K562 (cell line): Measurements from ENCODE around the gene HEBP2. TPM values are rescaled to one million over a fixed set of nuclear protein-coding genes. Genes with fewer than 3 reads are reported as not detected.

Experiments
- ATF3 ChIP-seq, 2 experiments: fragments of 450-650 bp in 1 of 2; sonication (generic) in 1 of 2; formaldehyde crosslinking in 1 of 2; IDR thresholded peaks in 1 of 2; conservative IDR thresholded peaks in 1 of 2; 2 replicates each; pipeline versions ENCODE4 v1.6.1 to v1.8.1; 2016 to 2023; ENCODE audit warnings: mild to moderate bottlenecking in 2 of 2, moderate library complexity in 2 of 2, inconsistent platforms in 1 of 2, missing genetic modification reagents in 1 of 2
- BCL6 ChIP-seq: fragments of 250-450 bp; sonication (Bioruptor Pico); IDR thresholded peaks from 2 replicates; pipeline ENCODE4 v1.4.0; 2020
- BRD4 ChIP-seq: fragments of 200-600 bp; sonication (generic); IDR thresholded peaks from 2 replicates; pipeline ENCODE4 v1.6.1; 2017; ENCODE audit warnings: inconsistent platforms
- BRF1 ChIP-seq: IDR thresholded peaks from 3 replicates; pipeline ENCODE4 v1.6.1; 2011; ENCODE audit warnings: borderline replicate concordance, mild to moderate bottlenecking; ENCODE audit not compliant: insufficient read length; ENCODE audit errors: extremely low read depth
- CREM ChIP-seq: IDR thresholded peaks from 2 replicates; pipeline ENCODE4 v1.6.1; 2014; ENCODE audit warnings: antibody characterized with exemption, low read depth
- EP300 ChIP-seq: IDR thresholded peaks from 2 replicates; pipeline ENCODE4 v1.6.1; 2012; ENCODE audit warnings: low read length, improper control_type of control experiment
- ETS2 ChIP-seq: IDR thresholded peaks from 2 replicates; pipeline ENCODE4 v1.6.1; 2016; ENCODE audit warnings: borderline replicate concordance, missing genetic modification characterization, mild to moderate bottlenecking, moderate library complexity, missing compliant biosample characterization; ENCODE audit not compliant: poor library complexity, severe bottlenecking
- KDM2B ChIP-seq: fragments of 250-450 bp; sonication (Bioruptor Pico); IDR thresholded peaks from 2 replicates; pipeline ENCODE4 v1.8.0; 2021; ENCODE audit warnings: mild to moderate bottlenecking, moderate library complexity
- KLF16 ChIP-seq: IDR thresholded peaks from 2 replicates; pipeline ENCODE4 v1.6.1; 2016; ENCODE audit warnings: antibody characterized with exemption
- MYNN ChIP-seq, 2 experiments: sonication (generic); formaldehyde crosslinking in 1 of 2; IDR thresholded peaks; 2 replicates each; pipeline versions ENCODE4 v1.5.0 to v1.6.1; 2016 to 2020; ENCODE audit warnings: antibody characterized with exemption in 1 of 2, missing genetic modification reagents in 1 of 2
- NCOA2 ChIP-seq, 2 experiments: fragments of 450-650 bp; IDR thresholded peaks; 2 replicates each; pipeline ENCODE4 v1.6.1; 2018; ENCODE audit warnings: mild to moderate bottlenecking in 2 of 2, moderate library complexity in 1 of 2; ENCODE audit not compliant: partially characterized antibody in 2 of 2
- NELFE ChIP-seq: IDR thresholded peaks from 2 replicates; pipeline ENCODE4 v1.6.1; 2011; ENCODE audit warnings: mild to moderate bottlenecking; ENCODE audit not compliant: insufficient read depth, insufficient read length
- NONO ChIP-seq, 2 experiments: fragments of 200-400 bp in 1 of 2; fragments of 450-650 bp in 1 of 2; formaldehyde crosslinking in 1 of 2; IDR thresholded peaks; 2 replicates each; pipeline ENCODE4 v1.6.1; 2017; ENCODE audit warnings: low read depth in 2 of 2, mild to moderate bottlenecking in 2 of 2, moderate library complexity in 2 of 2, low read length in 1 of 2
- PML ChIP-seq: IDR thresholded peaks from 2 replicates; pipeline ENCODE4 v1.6.1; 2012; ENCODE audit warnings: low read length, inconsistent platforms
- RNF2 ChIP-seq: sonication (generic); IDR thresholded peaks from 2 replicates; pipeline ENCODE4 v1.6.1; 2016
- ZBTB1 ChIP-seq: sonication (generic); formaldehyde crosslinking; IDR thresholded peaks from 2 replicates; pipeline ENCODE4 v1.8.1; 2023; ENCODE audit warnings: missing genetic modification reagents, low read depth, mild to moderate bottlenecking, borderline replicate concordance
- ZBTB9 ChIP-seq: fragments of 450-650 bp; formaldehyde crosslinking; IDR thresholded peaks from 2 replicates; pipeline ENCODE4 v1.4.0; 2020; ENCODE audit warnings: mild to moderate bottlenecking, moderate library complexity
- ZC3H4 ChIP-seq: sonication (generic); formaldehyde crosslinking; IDR thresholded peaks from 2 replicates; pipeline ENCODE4 v1.9.0; 2021; ENCODE audit warnings: missing genetic modification reagents, borderline replicate concordance
- ZFP91 ChIP-seq: sonication (generic); formaldehyde crosslinking; IDR thresholded peaks from 2 replicates; pipeline ENCODE4 v1.8.0; 2022; ENCODE audit warnings: mild to moderate bottlenecking, missing genetic modification reagents
- ZNF124 ChIP-seq: sonication (generic); formaldehyde crosslinking; IDR thresholded peaks from 2 replicates; pipeline ENCODE4 v1.8.1; 2022; ENCODE audit warnings: missing genetic modification reagents
- ZNF384 ChIP-seq: IDR thresholded peaks from 2 replicates; pipeline ENCODE4 v1.6.1; 2012; ENCODE audit warnings: low read depth, low read length, improper control_type of control experiment
- ZNF431 ChIP-seq: sonication (generic); formaldehyde crosslinking; IDR thresholded peaks from 2 replicates; pipeline ENCODE4 v1.8.0; 2022; ENCODE audit warnings: mild to moderate bottlenecking, missing genetic modification reagents
- ZNF551 ChIP-seq: fragments of 250-450 bp; sonication (Bioruptor Pico); IDR thresholded peaks from 2 replicates; pipeline ENCODE4 v1.5.0; 2021; ENCODE audit warnings: mild to moderate bottlenecking, moderate library complexity
- ZNF583 ChIP-seq: fragments of 250-450 bp; sonication (Bioruptor Pico); IDR thresholded peaks from 2 replicates; pipeline ENCODE4 v1.4.0; 2020
- ZNF589 ChIP-seq: fragments of 200-800 bp; sonication (Bioruptor generic); IDR thresholded peaks from 2 replicates; pipeline ENCODE4 v1.6.1; 2016; ENCODE audit warnings: low read depth, missing genetic modification characterization, missing compliant biosample characterization
- polyA plus RNA-seq, 8 experiments: library from polyadenylated mRNA; depleted of rRNA in 4 of 8; stranded (reverse) in 5 of 8; unstranded in 3 of 8; fragments of >200 nt; fragmentation: Nextera tagmentation in 2 of 8; fragmentation: Illumina TruSeq in 1 of 8; extraction: Ambion mirVana in 2 of 8; extraction: Trizol in 1 of 8; gene quantifications; 2 replicates each; pipeline versions ENCODE4 v1.2.1 to v1.2.3, GENCODE V29; 2011 to 2014; ENCODE audit warnings: inconsistent platforms in 1 of 8, missing spikeins in 1 of 8
- total RNA-seq, 7 experiments: library from RNA; depleted of rRNA in 6 of 7; stranded (reverse); fragments of >200 nt in 6 of 7; fragmentation: Illumina TruSeq in 2 of 7; extraction: Trizol in 2 of 7; gene quantifications; 2 replicates each; pipeline versions ENCODE4 v1.2.1 to v1.2.3, GENCODE V29; 2011 to 2021; ENCODE audit warnings: low replicate concordance in 1 of 7

Gene HEBP2
- total and polyA plus RNA-seq, 9 of the 15 experiments (the other 6 are each of a cell fraction or from before 2014, with no cell fraction given): 8.5 to 63.7 (median 36.9) TPM

GRCh38 chr6:138403801-138404665 is at the start of gene HEBP2 (continued):
- no peak for TF ChIP-seq ZNF583 (CRISPR knock-in tag)
- TF ChIP-seq KDM2B (CRISPR knock-in tag): no peak
- TF ChIP-seq ZNF124 (CRISPR knock-in tag): no peak
- TF ChIP-seq ZNF589 (CRISPR knock-in tag): peak; percentile 10; the same call in 1 of the 2 replicates
- peak; percentile 76; the same call in 1 of the 2 replicates for TF ChIP-seq PML
- peak; percentile 65; the same call in 1 of the 2 replicates for TF ChIP-seq ZBTB1
- peak; percentile 63; the same call in 1 of the 2 replicates for TF ChIP-seq ZNF431 (CRISPR knock-in tag)
- no peak for TF ChIP-seq BCL6 (CRISPR knock-in tag)
- TF ChIP-seq MYNN (IDR thresholded peaks at IDR 0.05): peak; percentile 79; the same call in 1 of the 2 replicates
- TF ChIP-seq MYNN (CRISPR knock-in tag; IDR thresholded peaks at IDR 0.05): no peak
- TF ChIP-seq ETS2: no peak
- peak; percentile 87; the same call in 1 of the 2 replicates for TF ChIP-seq RNF2
- TF ChIP-seq ZFP91: no peak
- TF ChIP-seq ZNF551: no peak
- no peak for TF ChIP-seq BRF1
- TF ChIP-seq KLF16: no peak
- no peak for TF ChIP-seq ZC3H4 (CRISPR knock-in tag)
- no peak for TF ChIP-seq NELFE
- TF ChIP-seq CREM: peak; percentile 73; the same call in 1 of the 2 replicates
- no peak for TF ChIP-seq ZNF384
- TF ChIP-seq EP300: peak; percentile 45; the same call in 1 of the 2 replicates
- TF ChIP-seq ZBTB9 (CRISPR knock-in tag): 0 out of 2 replicates have a peak, but pooled peaks have one; percentile 29
- peak; percentile 66 to 91; a peak in 3 of 4 replicates for TF ChIP-seq NONO (IDR thresholded peaks at IDR 0.05; ENCODE audit: low read depth in 2 of 2, low read length in 1 of 2)
- no peak for TF ChIP-seq NCOA2 (IDR thresholded peaks at IDR 0.05; ENCODE audit: partially characterized antibody in 2 of 2)
- TF ChIP-seq BRD4: no peak
- no peak; the same call in 1 of the 2 replicates for TF ChIP-seq ATF3 (IDR thresholded peaks at IDR 0.05)
- TF ChIP-seq ATF3 (CRISPR knock-in tag; conservative IDR thresholded peaks at IDR 0.05): 0 out of 2 replicates have a peak, but pooled peaks have one; percentile 33
